ENCODE data around the gene NRDE2.
A peak's percentile ranks its signal among the peaks of the same experiment; 100 is the strongest.

NRDE2 gene

GRCh38 chr14:90302529-90303303, 29.0 kb downstream of the NRDE2 start (continued):
- no peak for TF ChIP-seq GFI1B (tag by site-specific recombination; IDR thresholded peaks at IDR 0.05)

GRCh38 chr14:90301668-90302090, 30.1 kb downstream of the NRDE2 start:
- Histone ChIP-seq H3K27ac (ENCODE audit: extremely low read depth, low read depth, low read length) (no peak overlapping the region), H3K36me3 (ENCODE audit: control insufficient read depth in 2 of 2, insufficient read depth in 1 of 2, low read length in 2 of 2) (peaks cover 25 to 81% of the 10 kb centered on the region in 2 experiments), H3K9me3 (ENCODE audit: control insufficient read depth, insufficient read depth, low read depth, low read length) (no peaks in the 10 kb centered on the region), H3K4me3 (ENCODE audit: low read depth, low read length) (no peak overlapping the region), H3K4me1 (ENCODE audit: control insufficient read depth, insufficient read depth, low read length) (no peaks in the 10 kb centered on the region)
- TF ChIP-seq ZFHX2 (tag by site-specific recombination; conservative IDR thresholded peaks at IDR 0.05) (no peak), ZNF660 (tag by site-specific recombination; IDR thresholded peaks at IDR 0.05) (peak; percentile 50; the same call in 1 of the 2 replicates), ZNF184 (tag by site-specific recombination; IDR thresholded peaks at IDR 0.05) (no peak), OSR2 (tag by site-specific recombination; IDR thresholded peaks at IDR 0.05) (no peak), ZNF292 (tag by site-specific recombination; IDR thresholded peaks at IDR 0.05; ENCODE audit: borderline replicate concordance, low read depth) (no peak), ZNF248 (tag by site-specific recombination; IDR thresholded peaks at IDR 0.05) (no peak), MYNN (tag by site-specific recombination; IDR thresholded peaks at IDR 0.05; ENCODE audit: borderline replicate concordance) (no peak), ZNF654 (tag by site-specific recombination; IDR thresholded peaks at IDR 0.05; ENCODE audit: low read depth) (peak; percentile 91), GLIS1 (tag by site-specific recombination; IDR thresholded peaks at IDR 0.05) (no peak), ZNF2 (tag by site-specific recombination; IDR thresholded peaks at IDR 0.05) (0 out of 2 replicates have a peak, but pooled peaks have one; percentile 33), ZBTB17 (tag by site-specific recombination; IDR thresholded peaks at IDR 0.05) (peak; percentile 28; the same call in 1 of the 2 replicates), ZNF600 (tag by site-specific recombination; IDR thresholded peaks at IDR 0.05) (0 out of 2 replicates have a peak, but pooled peaks have one; percentile 30), ZBTB7A (tag by site-specific recombination; IDR thresholded peaks at IDR 0.05; ENCODE audit: low read depth) (no peak), GLIS2 (tag by site-specific recombination; IDR thresholded peaks at IDR 0.05) (no peak), ZNF558 (tag by site-specific recombination; IDR thresholded peaks at IDR 0.05) (no peak), ZSCAN5A (tag by site-specific recombination; IDR thresholded peaks at IDR 0.05) (no peak)
- TF ChIP-seq, protein P1, sequence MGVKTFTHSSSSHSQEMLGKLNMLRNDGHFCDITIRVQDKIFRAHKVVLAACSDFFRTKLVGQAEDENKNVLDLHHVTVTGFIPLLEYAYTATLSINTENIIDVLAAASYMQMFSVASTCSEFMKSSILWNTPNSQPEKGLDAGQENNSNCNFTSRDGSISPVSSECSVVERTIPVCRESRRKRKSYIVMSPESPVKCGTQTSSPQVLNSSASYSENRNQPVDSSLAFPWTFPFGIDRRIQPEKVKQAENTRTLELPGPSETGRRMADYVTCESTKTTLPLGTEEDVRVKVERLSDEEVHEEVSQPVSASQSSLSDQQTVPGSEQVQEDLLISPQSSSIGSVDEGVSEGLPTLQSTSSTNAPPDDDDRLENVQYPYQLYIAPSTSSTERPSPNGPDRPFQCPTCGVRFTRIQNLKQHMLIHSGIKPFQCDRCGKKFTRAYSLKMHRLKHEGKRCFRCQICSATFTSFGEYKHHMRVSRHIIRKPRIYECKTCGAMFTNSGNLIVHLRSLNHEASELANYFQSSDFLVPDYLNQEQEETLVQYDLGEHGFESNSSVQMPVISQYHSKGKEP (tag by site-specific recombination; IDR thresholded peaks at IDR 0.05), result no peak
- TF ChIP-seq, protein P2, sequence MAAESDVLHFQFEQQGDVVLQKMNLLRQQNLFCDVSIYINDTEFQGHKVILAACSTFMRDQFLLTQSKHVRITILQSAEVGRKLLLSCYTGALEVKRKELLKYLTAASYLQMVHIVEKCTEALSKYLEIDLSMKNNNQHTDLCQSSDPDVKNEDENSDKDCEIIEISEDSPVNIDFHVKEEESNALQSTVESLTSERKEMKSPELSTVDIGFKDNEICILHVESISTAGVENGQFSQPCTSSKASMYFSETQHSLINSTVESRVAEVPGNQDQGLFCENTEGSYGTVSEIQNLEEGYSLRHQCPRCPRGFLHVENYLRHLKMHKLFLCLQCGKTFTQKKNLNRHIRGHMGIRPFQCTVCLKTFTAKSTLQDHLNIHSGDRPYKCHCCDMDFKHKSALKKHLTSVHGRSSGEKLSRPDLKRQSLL (tag by site-specific recombination; IDR thresholded peaks at IDR 0.05), result no peak
- ChIA-PET POLR2A (interaction anchor here (0.8 to 1.5 kb wide), 2 partner anchors 94 to 96 kb away, joined by 4 to 5 read pairs; partner anchors contain the start of gene CALM1), CTCF (interaction anchor here (0.6 to 3.3 kb wide), 17 partner anchors 11 to 457 kb away, joined by 3 to 28 read pairs (median 3); partner anchors contain the start of gene NRDE2)

DNA sequence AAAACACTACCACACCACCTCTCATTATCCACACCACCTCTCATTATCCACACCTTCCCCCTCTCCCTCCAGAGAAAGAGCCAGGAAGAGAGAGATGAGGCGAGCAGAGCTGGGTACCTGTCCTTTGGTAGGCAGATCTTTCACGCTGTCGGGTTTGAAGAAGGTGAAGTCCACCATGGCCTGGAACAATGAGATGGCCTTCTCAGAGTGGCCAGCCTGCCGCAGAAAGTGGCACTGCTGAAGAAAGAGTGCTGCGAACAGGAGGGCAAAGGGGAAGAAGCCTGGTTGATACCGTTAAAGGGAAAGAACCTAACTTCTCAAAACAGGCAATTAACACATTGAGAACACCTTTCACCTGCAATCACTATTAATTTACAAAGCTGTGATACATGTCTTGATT, 30.6 kb downstream of the NRDE2 start:
- ChIA-PET CTCF (interaction anchor here (0.6 to 3.3 kb wide), 15 partner anchors 10 to 458 kb away, joined by 3 to 28 read pairs (median 3); partner anchors contain the start of gene NRDE2), POLR2A (interaction anchor here (1.5 kb wide), 1 partner anchor 95 kb away, joined by 5 read pairs; the partner anchor contains the start of gene CALM1)
- H3K9me3 ChIP-seq (ENCODE audit: control insufficient read depth, insufficient read depth, low read depth, low read length), result no peaks in the 10 kb centered on the region
- H3K27ac ChIP-seq (ENCODE audit: extremely low read depth, low read depth, low read length), result no peak overlapping the region
- H3K4me3 ChIP-seq (ENCODE audit: low read depth, low read length), result no peak overlapping the region
- peaks cover 23 to 87% of the 10 kb centered on the region in 2 experiments for H3K36me3 ChIP-seq (ENCODE audit: control insufficient read depth in 2 of 2, insufficient read depth in 1 of 2, low read length in 2 of 2)
- H3K4me1 ChIP-seq (ENCODE audit: control insufficient read depth, insufficient read depth, low read length), result no peaks in the 10 kb centered on the region
- TF ChIP-seq ZNF660 (tag by site-specific recombination; IDR thresholded peaks at IDR 0.05) (no peak), ZNF223 (tag by site-specific recombination; IDR thresholded peaks at IDR 0.05) (no peak), ZNF701 (tag by site-specific recombination; IDR thresholded peaks at IDR 0.05) (no peak), REST (tag by site-specific recombination; IDR thresholded peaks at IDR 0.05) (no peak), ZNF549 (tag by site-specific recombination; IDR thresholded peaks at IDR 0.05) (no peak), KLF7 (tag by site-specific recombination; IDR thresholded peaks at IDR 0.05; ENCODE audit: borderline replicate concordance) (no peak), ZNF311 (tag by site-specific recombination; IDR thresholded peaks at IDR 0.05; ENCODE audit: borderline replicate concordance) (no peak), ZSCAN16 (tag by site-specific recombination; IDR thresholded peaks at IDR 0.05) (no peak)
